Left kidney (tissue), 2 donors: ENCODE measurements around the gene TCEA2. TPM values are rescaled to one million over a fixed set of nuclear protein-coding genes. Genes with fewer than 3 reads are reported as not detected.

Experiments
- DNase-seq: peaks from one replicate; pipeline ENCODE4 v3.0.0-alpha.2; 2013
- polyA plus RNA-seq: library from polyadenylated mRNA; unstranded; fragments of 120-200 nt; gene quantifications from one replicate; pipeline ENCODE4 v1.2.1, GENCODE V29; 2013; ENCODE audit not compliant: insufficient read length

Gene TCEA2
- polyA plus RNA-seq, 1 donor, result 74.7 TPM

- no peak for DNase-seq
Observed at GRCh38 chr20:64063389-64064144, 569 bp downstream of the TCEA2 start.

- DNase-seq, result no peak
Observed at GRCh38 chr20:64064145-64064698, 1.2 kb downstream of the TCEA2 start.

GRCh38 chr20:64065062-64065973 lies 2.3 kb downstream of the TCEA2 start:
- DNase-seq, result no peak

GRCh38 chr20:64065974-64066343 lies 3.0 kb downstream of the TCEA2 start:
- no peak for DNase-seq

- no peak for DNase-seq
Observed at GRCh38 chr20:64067005-64067632, 4.1 kb downstream of the TCEA2 start.

- no peak for DNase-seq
Observed at GRCh38 chr20:64067733-64068307, 4.8 kb downstream of the TCEA2 start.

- no peak for DNase-seq
Observed at GRCh38 chr20:64068386-64069208, 5.6 kb downstream of the TCEA2 start.

GRCh38 chr20:64069209-64069613 lies 6.2 kb downstream of the TCEA2 start:
- DNase-seq, result no peak

- no peak for DNase-seq
Observed at GRCh38 chr20:64069614-64070243, 6.7 kb downstream of the TCEA2 start.

GRCh38 chr20:64070244-64070993 lies 7.4 kb downstream of the TCEA2 start:
- no peak for DNase-seq

- no peak for DNase-seq
Observed at GRCh38 chr20:64071341-64072332, 8.6 kb downstream of the TCEA2 start.

GRCh38 chr20:64072498-64073063 lies 9.6 kb downstream of the TCEA2 start:
- DNase-seq, result no peak

GRCh38 chr20:64073476-64074183 lies 10.6 kb downstream of the TCEA2 start:
- no peak for DNase-seq

- DNase-seq, result no peak
Observed at GRCh38 chr20:64074184-64074789, 11.3 kb downstream of the TCEA2 start.

- no peak for DNase-seq
Observed at GRCh38 chr20:64074963-64075362, 12.0 kb downstream of the TCEA2 start.

GRCh38 chr20:64075556-64075955 lies 12.6 kb downstream of the TCEA2 start:
- no peak for DNase-seq
